GM12865 (cell line): Measurements from ENCODE around the gene TAF11L7.
"Not testable (repeated sequence)": the region's sequence is repeated elsewhere in the genome, so short reads cannot be mapped to it uniquely, and the experiment has no call there.

Experiments used
- DNase-seq: peaks from one replicate; pipeline ENCODE4 v3.0.0; 2010; ENCODE audit warnings: low read depth
- H3K4me3 ChIP-seq: 2 replicates; pipeline ENCODE4 v1.5.1; 2011; ENCODE audit warnings: mild to moderate bottlenecking, low read depth, low read length, control low read depth
- CTCF ChIP-seq: IDR thresholded peaks from 2 replicates; pipeline ENCODE4 v1.5.1; 2011; ENCODE audit warnings: low read length, control low read depth, low read depth, inconsistent platforms; ENCODE audit not compliant: insufficient read depth; ENCODE audit errors: missing control alignments

TAF11L7 gene

GRCh38 chr5:17585658-17586057 is at the start of gene TAF11L7:
Gene TAF11L7 (minus strand): TSS chr5:17585758.
- not testable (repeated sequence) for H3K4me3 ChIP-seq, DNase-seq

GRCh38 chr5:17634160-17634559 is 48.6 kb upstream of the TAF11L7 start, which contains the start of gene TAF11L14:
Gene TAF11L14 (plus strand): TSS chr5:17634460.
- no peak for TF ChIP-seq CTCF
- no peak for DNase-seq
- H3K4me3 ChIP-seq = no peak within 1 kb of the TSS

GRCh38 chr5:17631788-17632187 is 46.2 kb upstream of the TAF11L7 start, which contains the start of gene TAF11L13:
Gene TAF11L13 (plus strand): TSS chr5:17632088.
- not testable (repeated sequence) for H3K4me3 ChIP-seq, DNase-seq

- no peak for TF ChIP-seq CTCF
- no peak for DNase-seq
- no peak overlapping the region for H3K4me3 ChIP-seq
Measured at GRCh38 chr5:17625686-17626085, 40.1 kb upstream of the TAF11L7 start.

GRCh38 chr5:17620627-17621026 is 35.1 kb upstream of the TAF11L7 start:
- no peak overlapping the region for H3K4me3 ChIP-seq
- no peak for TF ChIP-seq CTCF
- no peak for DNase-seq

- no peak for TF ChIP-seq CTCF
- H3K4me3 ChIP-seq = no peak overlapping the region
- DNase-seq = no peak
Measured at GRCh38 chr5:17619354-17619753, 33.8 kb upstream of the TAF11L7 start.

- no peak for TF ChIP-seq CTCF
- H3K4me3 ChIP-seq = no peak overlapping the region
- no peak for DNase-seq
Measured at GRCh38 chr5:17614872-17615605, 29.5 kb upstream of the TAF11L7 start.

- H3K4me3 ChIP-seq, DNase-seq: not testable (repeated sequence)
Measured at GRCh38 chr5:17610092-17610491, 24.5 kb upstream of the TAF11L7 start, which contains the start of gene TAF11L12. Gene TAF11L12 (plus strand): TSS chr5:17610392.

GRCh38 chr5:17607461-17607860 is 21.9 kb upstream of the TAF11L7 start:
- not testable (repeated sequence) for H3K4me3 ChIP-seq, DNase-seq
